Measurements from ENCODE around the gene GOLPH3.

GOLPH3 gene

DNA sequence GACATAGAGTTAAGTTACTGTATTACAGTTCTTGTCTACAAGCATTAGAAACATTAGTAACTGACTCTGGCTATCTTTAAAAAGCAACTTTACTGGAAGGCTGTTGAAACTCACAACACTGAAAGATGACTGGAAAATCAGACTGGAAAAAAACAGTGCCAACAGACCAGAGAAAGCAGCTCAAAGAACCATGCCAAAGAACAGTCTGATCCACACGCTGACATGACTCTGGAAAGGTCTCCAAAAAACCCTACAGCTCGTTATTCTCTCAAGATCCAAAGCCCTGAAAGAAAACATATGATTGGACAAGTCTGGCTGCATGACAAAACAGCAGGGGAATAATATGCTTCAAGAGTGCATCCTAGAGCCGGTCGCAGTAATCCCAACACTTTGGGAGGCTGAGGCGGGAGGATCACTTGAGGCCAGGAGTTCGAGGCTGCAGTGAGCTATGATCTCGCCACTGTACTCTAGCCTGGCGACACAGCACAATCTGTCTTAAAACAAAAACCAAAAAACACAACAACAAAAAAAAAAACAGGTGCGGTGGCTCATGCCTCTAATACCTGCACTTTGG lies 5.6 kb downstream of the GOLPH3 start:
- no peak for DNase-seq (ENCODE audit: low read depth)
- H3K4me3 ChIP-seq (ENCODE audit: low read length) = no peak overlapping the region
- TF ChIP-seq, protein P1, sequence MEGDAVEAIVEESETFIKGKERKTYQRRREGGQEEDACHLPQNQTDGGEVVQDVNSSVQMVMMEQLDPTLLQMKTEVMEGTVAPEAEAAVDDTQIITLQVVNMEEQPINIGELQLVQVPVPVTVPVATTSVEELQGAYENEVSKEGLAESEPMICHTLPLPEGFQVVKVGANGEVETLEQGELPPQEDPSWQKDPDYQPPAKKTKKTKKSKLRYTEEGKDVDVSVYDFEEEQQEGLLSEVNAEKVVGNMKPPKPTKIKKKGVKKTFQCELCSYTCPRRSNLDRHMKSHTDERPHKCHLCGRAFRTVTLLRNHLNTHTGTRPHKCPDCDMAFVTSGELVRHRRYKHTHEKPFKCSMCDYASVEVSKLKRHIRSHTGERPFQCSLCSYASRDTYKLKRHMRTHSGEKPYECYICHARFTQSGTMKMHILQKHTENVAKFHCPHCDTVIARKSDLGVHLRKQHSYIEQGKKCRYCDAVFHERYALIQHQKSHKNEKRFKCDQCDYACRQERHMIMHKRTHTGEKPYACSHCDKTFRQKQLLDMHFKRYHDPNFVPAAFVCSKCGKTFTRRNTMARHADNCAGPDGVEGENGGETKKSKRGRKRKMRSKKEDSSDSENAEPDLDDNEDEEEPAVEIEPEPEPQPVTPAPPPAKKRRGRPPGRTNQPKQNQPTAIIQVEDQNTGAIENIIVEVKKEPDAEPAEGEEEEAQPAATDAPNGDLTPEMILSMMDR (conservative IDR thresholded peaks at IDR 0.05; ENCODE audit: low read length) = no peak

DNA sequence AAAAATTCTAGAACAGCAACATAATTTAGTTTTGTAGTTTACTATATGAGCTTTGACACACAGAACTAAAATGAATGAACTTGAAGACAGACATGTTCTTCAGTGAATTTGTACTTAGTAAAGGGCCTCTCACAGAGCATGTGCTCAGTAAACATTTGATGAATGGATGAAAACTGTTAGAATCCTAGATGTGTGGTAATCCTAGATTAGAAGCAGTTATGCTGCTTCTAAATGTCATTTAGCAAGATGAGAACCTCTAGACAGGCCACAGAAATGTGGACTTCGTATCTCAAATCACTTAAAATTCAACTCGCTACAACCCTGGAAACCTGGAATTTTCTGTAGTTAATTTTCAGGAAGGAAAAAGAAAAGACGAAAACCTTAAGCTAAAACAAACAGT lies 8.5 kb downstream of the GOLPH3 start:
- TF ChIP-seq, protein P1 (conservative IDR thresholded peaks at IDR 0.05; ENCODE audit: low read length) = no peak
- no peak for DNase-seq (ENCODE audit: low read depth)
- no peak overlapping the region for H3K4me3 ChIP-seq (ENCODE audit: low read length)

DNA sequence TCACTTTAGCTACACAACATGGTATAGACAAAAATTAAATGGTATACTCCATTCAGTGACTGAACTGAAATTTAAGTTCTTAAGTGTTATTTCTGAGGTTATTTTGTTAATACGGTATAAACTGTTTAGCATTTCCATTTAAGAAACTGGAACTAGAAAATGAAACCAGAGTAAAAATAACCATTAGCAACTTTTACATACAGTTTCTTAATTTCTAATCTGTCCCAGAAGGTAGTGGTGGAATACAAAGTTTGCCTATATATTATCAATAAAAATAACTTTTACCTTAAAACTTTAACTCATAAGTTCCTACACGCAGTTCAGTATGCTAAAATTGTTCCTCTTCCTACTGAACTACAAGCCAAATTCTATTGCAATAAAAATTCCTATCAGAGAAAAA lies 10.3 kb downstream of the GOLPH3 start:
- H3K4me3 ChIP-seq (ENCODE audit: low read length) = no peak overlapping the region
- TF ChIP-seq, protein P1 (conservative IDR thresholded peaks at IDR 0.05; ENCODE audit: low read length) = no peak
- no peak for DNase-seq (ENCODE audit: low read depth)

DNA sequence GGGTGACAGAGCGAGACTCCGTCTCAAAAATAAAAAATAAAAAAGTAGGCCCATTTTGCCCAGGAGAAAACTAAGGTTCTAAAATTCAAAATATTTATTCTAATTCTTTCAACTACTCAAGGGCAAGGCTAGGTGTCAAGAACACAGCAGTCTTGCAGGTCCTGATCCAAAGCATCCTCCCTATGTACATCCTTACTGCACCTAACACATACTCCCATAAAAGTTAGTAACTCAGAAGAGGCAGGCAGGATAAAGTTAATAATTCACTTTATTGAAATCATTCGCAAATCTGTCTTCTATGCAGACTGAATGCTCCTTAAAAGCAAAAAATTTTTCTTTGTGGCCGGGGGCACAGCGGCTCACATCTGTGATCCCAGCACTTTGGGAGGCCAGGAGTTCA lies 11.1 kb downstream of the GOLPH3 start:
- H3K4me3 ChIP-seq (ENCODE audit: low read length) = no peak overlapping the region
- DNase-seq (ENCODE audit: low read depth) = no peak
- TF ChIP-seq, protein P1 (conservative IDR thresholded peaks at IDR 0.05; ENCODE audit: low read length) = no peak

DNA sequence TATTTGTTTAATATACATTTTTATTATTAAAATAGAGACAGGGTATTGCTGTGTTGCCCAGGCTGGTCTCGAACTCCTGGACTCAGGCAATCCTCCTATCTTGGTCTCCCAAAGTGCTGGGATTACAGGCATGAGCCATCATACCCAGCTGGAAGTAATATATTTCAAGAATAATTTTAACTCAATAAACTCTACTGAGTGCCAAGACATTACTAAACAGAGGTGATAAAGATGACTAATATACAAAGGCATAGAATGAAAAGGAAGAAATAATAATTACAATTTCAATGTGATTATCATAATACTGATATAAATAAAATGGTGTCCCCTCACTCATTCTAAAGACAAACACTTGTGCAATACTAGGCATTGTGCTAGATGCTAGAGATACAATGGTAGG lies 13.9 kb downstream of the GOLPH3 start:
- peak; percentile 39 for DNase-seq (ENCODE audit: low read depth)
- TF ChIP-seq, protein P1 (conservative IDR thresholded peaks at IDR 0.05; ENCODE audit: low read length) = no peak
- no peak overlapping the region for H3K4me3 ChIP-seq (ENCODE audit: low read length)

DNA sequence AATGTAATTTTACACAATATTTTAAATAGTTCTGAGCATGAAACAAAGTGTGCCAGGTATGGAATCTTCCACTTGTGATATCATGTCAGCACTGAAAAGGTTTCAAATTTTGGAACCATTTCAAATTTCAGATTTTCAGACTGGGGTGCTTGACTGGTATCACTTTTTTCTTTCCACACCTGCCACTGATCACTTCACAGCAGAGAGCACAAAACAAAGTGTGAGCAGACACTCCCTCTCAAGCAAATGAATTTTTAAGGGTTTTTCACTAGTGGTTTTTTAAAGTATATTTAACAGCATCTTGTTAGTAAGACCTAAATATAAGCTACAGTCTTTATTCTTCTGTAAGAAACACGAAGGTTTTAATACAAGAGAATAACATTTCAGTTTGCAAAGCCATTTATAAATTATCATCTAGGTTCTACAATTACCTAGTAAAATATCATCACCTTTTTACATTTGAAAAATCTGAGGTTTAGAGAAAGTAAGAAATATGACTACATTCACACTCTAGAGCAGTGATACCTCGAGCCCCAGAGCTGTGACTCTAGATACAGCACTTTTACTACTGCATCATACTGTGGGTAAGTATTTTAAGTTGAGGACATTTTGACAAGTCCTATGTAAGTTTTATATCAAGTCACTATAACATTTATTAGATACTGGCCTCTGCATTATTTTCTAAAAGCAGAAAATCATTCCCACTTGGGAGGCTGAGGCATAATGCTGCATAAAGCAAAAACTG lies 14.6 kb downstream of the GOLPH3 start:
- H3K4me3 ChIP-seq (ENCODE audit: low read length) = no peak overlapping the region
- DNase-seq (ENCODE audit: low read depth) = no peak
- TF ChIP-seq, protein P1 (conservative IDR thresholded peaks at IDR 0.05; ENCODE audit: low read length) = no peak

DNA sequence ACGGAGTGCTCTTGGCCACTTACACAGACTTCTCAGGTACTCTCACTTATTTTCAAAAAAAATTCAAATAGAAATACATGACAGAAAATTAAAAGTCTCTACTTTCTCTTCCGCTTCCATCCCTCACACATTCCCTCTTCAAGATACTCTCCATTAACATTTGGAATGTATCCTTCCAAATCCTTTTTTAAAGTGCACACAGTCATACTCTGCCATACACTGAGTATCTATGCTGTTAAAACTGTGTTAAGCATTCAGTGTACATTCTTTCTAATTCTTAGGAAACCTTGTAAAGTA lies 15.5 kb downstream of the GOLPH3 start:
- H3K4me3 ChIP-seq (ENCODE audit: low read length) = no peak overlapping the region
- TF ChIP-seq, protein P1 (conservative IDR thresholded peaks at IDR 0.05; ENCODE audit: low read length) = no peak
- DNase-seq (ENCODE audit: low read depth) = no peak

Measured in AG10803 (cell line).